GM23338 (cell line): Measurements from ENCODE around the gene ODF4. TPM values are rescaled to one million over a fixed set of nuclear protein-coding genes. Genes with fewer than 3 reads are reported as not detected.

Experiments
- ATAC-seq: fragments of 200-7000 bp; cut with Tn5 transposase; 3 replicates; pipeline ENCODE4 v1.9.1; 2020
- DNase-seq: peaks from one replicate; pipeline ENCODE4 v3.0.0-alpha.2; 2015; ENCODE audit warnings: low spot score
- H2AFZ ChIP-seq: fragments of 200-600 bp; sonication (generic); 2 replicates; pipeline ENCODE4 v1.8.0; 2016; ENCODE audit warnings: antibody characterized with exemption, mild to moderate bottlenecking, moderate library complexity
- H3F3A ChIP-seq: fragments of 200-600 bp; sonication (generic); replicated peaks from 2 replicates; pipeline ENCODE4 v1.8.0; 2017; ENCODE audit warnings: antibody characterized with exemption, mixed run types, low read depth
- H3K27ac ChIP-seq: fragments of 200-600 bp; sonication (generic); 2 replicates; pipeline ENCODE4 v1.6.1; 2016; ENCODE audit warnings: low read depth
- H3K27me3 ChIP-seq: fragments of 200-600 bp; sonication (generic); 2 replicates; pipeline ENCODE4 v1.8.0; 2016; ENCODE audit warnings: mild to moderate bottlenecking, mixed run types, moderate library complexity; ENCODE audit not compliant: insufficient read depth
- H3K36me3 ChIP-seq: fragments of 200-600 bp; sonication (generic); 2 replicates; pipeline ENCODE4 v1.8.0; 2016; ENCODE audit warnings: mild to moderate bottlenecking; ENCODE audit not compliant: insufficient read depth
- H3K4me1 ChIP-seq: fragments of 200-600 bp; sonication (generic); 2 replicates; pipeline ENCODE4 v1.8.0; 2016; ENCODE audit warnings: mild to moderate bottlenecking, moderate library complexity; ENCODE audit not compliant: insufficient read depth
- H3K4me2 ChIP-seq: fragments of 200-600 bp; sonication (generic); 2 replicates; pipeline ENCODE4 v1.7.1; 2017; ENCODE audit warnings: mixed run types
- H3K4me3 ChIP-seq: fragments of 200-600 bp; sonication (generic); 2 replicates; pipeline ENCODE4 v1.6.1; 2016; ENCODE audit warnings: mixed run types
- H3K79me2 ChIP-seq: fragments of 200-600 bp; sonication (generic); replicated peaks from 2 replicates; pipeline ENCODE4 v1.8.0; 2017; ENCODE audit warnings: mild to moderate bottlenecking; ENCODE audit not compliant: insufficient read depth
- H3K9me2 ChIP-seq: fragments of 200-600 bp; sonication (generic); 2 replicates; pipeline ENCODE4 v1.8.0; 2017; ENCODE audit not compliant: insufficient read depth
- H4K20me1 ChIP-seq: fragments of 200-600 bp; sonication (generic); replicated peaks from 2 replicates; pipeline ENCODE4 v1.8.0; 2017; ENCODE audit warnings: mild to moderate bottlenecking; ENCODE audit not compliant: insufficient read depth
- H3K27ac Mint-ChIP-seq: 2 replicates; pipeline ENCODE4 v1.8.0; 2020; ENCODE audit warnings: inconsistent platforms, mild to moderate bottlenecking, moderate library complexity, mixed read lengths
- H3K27me3 Mint-ChIP-seq: 3 replicates; pipeline ENCODE4 v1.8.0; 2022; ENCODE audit warnings: low read depth, mild to moderate bottlenecking, moderate library complexity, mixed read lengths, inconsistent platforms; ENCODE audit not compliant: insufficient read depth, poor library complexity
- H3K36me3 Mint-ChIP-seq: 3 replicates; pipeline ENCODE4 v1.8.0; 2021; ENCODE audit warnings: low read depth, mild to moderate bottlenecking, inconsistent platforms, moderate library complexity, mixed read lengths
- H3K4me1 Mint-ChIP-seq: 3 replicates; pipeline ENCODE4 v1.8.0; 2020; ENCODE audit warnings: mild to moderate bottlenecking, inconsistent platforms, mixed read lengths
- H3K4me3 Mint-ChIP-seq: 3 replicates; pipeline ENCODE4 v1.8.0; 2021; ENCODE audit warnings: moderate library complexity, mild to moderate bottlenecking, inconsistent platforms, mixed read lengths
- H3K9me3 Mint-ChIP-seq: 3 replicates; pipeline ENCODE4 v1.8.0; 2020; ENCODE audit warnings: moderate library complexity, mild to moderate bottlenecking, inconsistent platforms, mixed read lengths
- CREB1 ChIP-seq: fragments of 250-450 bp; sonication (Bioruptor Pico); IDR thresholded peaks from 2 replicates; pipeline ENCODE4 v1.5.0; 2020; ENCODE audit warnings: low read depth, mild to moderate bottlenecking, moderate library complexity
- CTCF ChIP-seq, 2 experiments: fragments of 200-600 bp in 1 of 2; sonication (generic) in 1 of 2; conservative IDR thresholded peaks; 2 replicates each; pipeline versions ENCODE4 v1.5.1 to v1.6.1; 2016 to 2017; ENCODE audit warnings: antibody characterized with exemption in 2 of 2, low read depth in 2 of 2, mild to moderate bottlenecking in 2 of 2, moderate library complexity in 1 of 2
- EZH2phosphoT487 ChIP-seq: fragments of 200-600 bp; sonication (generic); IDR thresholded peaks from one replicate; pipeline ENCODE4 v1.8.1; 2018; ENCODE audit warnings: antibody characterized with exemption; ENCODE audit not compliant: unreplicated experiment
- JUNB ChIP-seq: IDR thresholded peaks from one replicate; pipeline ENCODE4 v1.6.1; 2016; ENCODE audit warnings: antibody characterized with exemption; ENCODE audit not compliant: unreplicated experiment
- NANOG ChIP-seq: IDR thresholded peaks from 2 replicates; pipeline ENCODE4 v1.6.1; 2016; ENCODE audit warnings: antibody characterized with exemption, borderline replicate concordance
- POLR2AphosphoS5 ChIP-seq: IDR thresholded peaks from 2 replicates; pipeline ENCODE4 v1.6.1; 2016; ENCODE audit warnings: antibody characterized with exemption, low read depth
- REST ChIP-seq: IDR thresholded peaks from one replicate; pipeline ENCODE4 v1.6.1; 2018; ENCODE audit warnings: antibody characterized with exemption; ENCODE audit not compliant: unreplicated experiment
- STAT1 ChIP-seq: IDR thresholded peaks from one replicate; pipeline ENCODE4 v1.6.1; 2016; ENCODE audit warnings: antibody characterized with exemption; ENCODE audit not compliant: unreplicated experiment
- ZNF331 ChIP-seq: fragments of 250-450 bp; sonication (Bioruptor Pico); IDR thresholded peaks from 2 replicates; pipeline ENCODE4 v1.5.0; 2020; ENCODE audit warnings: low read depth, mild to moderate bottlenecking, moderate library complexity
- ZNF462 ChIP-seq: fragments of 250-450 bp; sonication (Bioruptor Pico); IDR thresholded peaks from 2 replicates; pipeline ENCODE4 v1.5.0; 2020; ENCODE audit warnings: mild to moderate bottlenecking, moderate library complexity
- polyA plus RNA-seq: library from polyadenylated mRNA; unstranded; fragments of >200 nt; fragmentation: Nextera tagmentation; extraction: Ambion mirVana; gene quantifications from 2 replicates; pipeline ENCODE4 v1.2.1, GENCODE V29; 2016
- total RNA-seq: library from RNA; depleted of rRNA; stranded (reverse); fragments of >200 nt; shearing (Covaris generic); gene quantifications from 2 replicates; pipeline ENCODE4 v1.2.3, GENCODE V29; 2014

The ODF4 gene
- total and polyA plus RNA-seq, 2 experiments from 2014 or later: not detected

- TF ChIP-seq REST: no peak
- TF ChIP-seq POLR2AphosphoS5: no peak
- no peak for TF ChIP-seq JUNB
- no peak for TF ChIP-seq EZH2phosphoT487
- no peak for TF ChIP-seq STAT1
- TF ChIP-seq CREB1: no peak
- no peak for TF ChIP-seq ZNF331 (CRISPR knock-in tag)
Measured at GRCh38 chr17:8312251-8312650, 27.4 kb upstream of the ODF4 start (continued).

GRCh38 chr17:8312726-8313600 lies 26.7 kb upstream of the ODF4 start:
- TF ChIP-seq JUNB (no peak), ZNF462 (CRISPR knock-in tag) (no peak), CTCF (conservative IDR thresholded peaks at IDR 0.05; ENCODE audit: low read depth in 2 of 2) (no peak), NANOG (no peak), ZNF331 (CRISPR knock-in tag) (no peak), POLR2AphosphoS5 (no peak)
- peaks cover 7% of the 10 kb centered on the region; the same call in 1 of the 2 replicates for H3F3A ChIP-seq
- no peak for DNase-seq

More at GRCh38 chr17:8312726-8313600, 26.7 kb upstream of the ODF4 start:
- H3K36me3 Mint-ChIP-seq: no peaks in the 10 kb centered on the region; the same call in 2 of the 3 replicates
- Histone ChIP-seq H3K27ac (no peak overlapping the region), H3K36me3 (no peaks in the 10 kb centered on the region), H4K20me1 (no peaks in the 10 kb centered on the region), H3K4me2 (no peak overlapping the region), H2AFZ (no peak overlapping the region; the same call in 1 of the 2 replicates), H3K4me1 (peaks cover 14% of the 10 kb centered on the region), H3K79me2 (no peaks in the 10 kb centered on the region), H3K27me3 (peaks cover 44% of the 10 kb centered on the region), H3K4me3 (no peak overlapping the region), H3K9me2 (no peaks in the 10 kb centered on the region)
- ATAC-seq: no peak; the same call in 2 of the 3 replicates
- H3K27ac Mint-ChIP-seq: no peak overlapping the region; the same call in 1 of the 2 replicates
- peaks cover 14% of the 10 kb centered on the region for H3K4me1 Mint-ChIP-seq
- no peaks in the 10 kb centered on the region for H3K9me3 Mint-ChIP-seq
- no peak overlapping the region for H3K4me3 Mint-ChIP-seq
- H3K27me3 Mint-ChIP-seq: peaks cover 25% of the 10 kb centered on the region
